Spleen (tissue), 11 donors: ENCODE measurements around the gene ZNF679. TPM values are rescaled to one million over a fixed set of nuclear protein-coding genes. Genes with fewer than 3 reads are reported as not detected.

Source experiments
- DNase-seq: peaks from one replicate; pipeline ENCODE4 v3.0.0-alpha.2; 2020
- H3K27ac ChIP-seq, 8 donors: fragments of 200-600 bp; sonication (generic) in 7 of 8; 1 replicate in 4 of 8; 2 replicates in 4 of 8; pipeline versions ENCODE4 v1.5.0 to v1.8.0; 2016 to 2021; ENCODE audit warnings: inconsistent platforms in 4 of 8, mild to moderate bottlenecking in 4 of 8, moderate library complexity in 1 of 8
- H3K27me3 ChIP-seq, 7 donors: fragments of 200-600 bp; sonication (generic) in 6 of 7; replicated peaks in 1 of 7; 1 replicate in 4 of 7; 2 replicates in 3 of 7; pipeline versions ENCODE4 v1.5.0 to v1.8.0; 2016 to 2021; ENCODE audit warnings: inconsistent platforms in 3 of 7, mild to moderate bottlenecking in 1 of 7
- H3K36me3 ChIP-seq, 6 donors: fragments of 200-600 bp; sonication (generic) in 5 of 6; 1 replicate in 4 of 6; 2 replicates in 2 of 6; pipeline versions ENCODE4 v1.5.0 to v1.8.0; 2016 to 2021; ENCODE audit warnings: inconsistent platforms in 2 of 6
- H3K4me1 ChIP-seq, 6 donors: fragments of 200-600 bp; sonication (generic) in 5 of 6; 1 replicate in 3 of 6; 2 replicates in 3 of 6; pipeline versions ENCODE4 v1.5.0 to v1.8.0; 2016 to 2021; ENCODE audit warnings: inconsistent platforms in 3 of 6
- H3K4me3 ChIP-seq, 8 donors: fragments of 200-600 bp; sonication (generic) in 7 of 8; 1 replicate in 4 of 8; 2 replicates in 4 of 8; pipeline versions ENCODE4 v1.5.0 to v1.8.0; 2016 to 2021; ENCODE audit warnings: inconsistent platforms in 4 of 8, mild to moderate bottlenecking in 4 of 8, moderate library complexity in 2 of 8
- H3K9me3 ChIP-seq, 8 donors: fragments of 200-600 bp; sonication (generic) in 7 of 8; 1 replicate in 4 of 8; 2 replicates in 4 of 8; pipeline versions ENCODE4 v1.5.0 to v1.8.0; 2016 to 2021; ENCODE audit warnings: inconsistent platforms in 4 of 8
- CTCF ChIP-seq, 11 experiments: fragments of 200-600 bp in 7 of 11; fragments of 450-650 bp in 4 of 11; sonication (generic) in 4 of 11; IDR thresholded peaks in 8 of 11; conservative IDR thresholded peaks in 3 of 11; 1 replicate in 7 of 11; 2 replicates in 4 of 11; pipeline versions ENCODE4 v1.4.0 to v1.8.0; 2016 to 2021; ENCODE audit warnings: antibody characterized with exemption in 11 of 11, inconsistent platforms in 4 of 11, mild to moderate bottlenecking in 1 of 11
- POLR2A ChIP-seq, 3 donors: fragments of 450-650 bp; IDR thresholded peaks; one replicate each; pipeline ENCODE4 v1.5.1; 2017; ENCODE audit warnings: antibody characterized with exemption in 3 of 3, mild to moderate bottlenecking in 1 of 3
- POLR2AphosphoS5 ChIP-seq, 3 donors: sonication (generic); formaldehyde crosslinking; IDR thresholded peaks; one replicate each; pipeline ENCODE4 v1.5.1; 2017; ENCODE audit warnings: antibody characterized with exemption in 3 of 3
- WGBS, 5 donors: extraction: QIAGEN DNeasy Blood & Tissue Kit in 3 of 5; methylation state at CpG; one replicate each; pipeline versions ENCODE4 v1.1.5 to v1.1.7; 2013 to 2018; 5-methylcytosine and 5-hydroxymethylcytosine counted together
- intact Hi-C: fragments of 100-400 bp; cut with DNase I; formaldehyde crosslinking; loops from one replicate; pipeline ENCODE4 v1.15.0; 2023; ENCODE audit warnings: low total_unique reads
- polyA plus RNA-seq, 3 donors: library from polyadenylated mRNA; stranded (reverse); fragments of 200-250 nt; gene quantifications; one replicate each; pipeline ENCODE4 v1.2.1, GENCODE V29; 2013
- total RNA-seq, 7 donors: library from RNA; depleted of rRNA in 3 of 7; stranded (reverse); fragments of >200 nt in 3 of 7; fragmentation: NEBNext Ultra II Directional in 4 of 7; extraction: Animal tissue kit (Norgen Biotek cat#: 25700) in 4 of 7; gene quantifications; one replicate each; pipeline versions ENCODE4 v1.1.0 to v1.2.1, GENCODE V29; 2016 to 2021
- donor health status: healthy with polysubstance abuse.
- donor health status: DM: no; HTN: no; CAD: no; lungs with moderate emphysema.
- donor health status: DM: no; HTN: no; CAD: no.
- donor health status: Bipolar disorder and iron deficiency.
- donor health status: healthy.
- donor health status: DM: no; HTN: no; CAD: no.
- donor health status: DM: yes; HTN: yes; CAD: no.

ZNF679 gene
- total and polyA plus RNA-seq, 10 donors = not detected

DNA sequence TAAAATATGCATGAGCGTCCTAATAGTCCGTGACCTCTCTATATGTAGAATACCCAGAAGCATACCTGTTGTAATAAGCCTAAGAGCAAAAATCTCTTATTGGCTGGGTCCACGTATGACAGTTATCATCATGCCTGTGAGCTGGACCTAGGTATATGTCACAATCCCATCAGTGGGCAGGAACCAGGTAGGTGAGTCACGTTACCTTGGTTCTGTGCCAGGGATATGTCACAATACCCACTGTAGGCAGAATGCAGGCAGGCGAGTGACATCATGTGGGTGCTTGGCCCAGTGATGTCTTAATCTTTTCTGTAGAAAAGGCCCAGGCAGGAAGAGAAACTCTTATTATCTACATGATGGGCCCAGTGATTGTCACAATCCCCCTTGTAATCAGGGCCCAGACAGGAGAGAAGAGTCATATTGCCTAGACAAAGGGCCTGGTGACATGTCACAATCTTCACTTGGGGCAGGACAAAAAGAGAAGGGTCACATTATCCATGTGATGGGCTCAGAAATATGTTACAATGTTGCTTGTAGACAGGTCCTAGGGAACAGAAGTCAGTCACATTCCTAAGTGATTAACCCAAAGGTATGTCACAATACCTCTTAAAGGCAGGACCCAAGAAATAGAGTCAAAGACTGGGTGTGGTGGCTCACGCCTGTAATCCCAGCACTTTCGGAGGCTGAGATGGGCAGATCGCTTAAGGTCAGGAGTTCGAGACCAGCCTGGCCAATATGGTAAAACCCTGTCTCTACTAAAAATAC is 72.5 kb downstream of the ZNF679 start:
- no peak overlapping the region for H3K27ac ChIP-seq
- no peak for TF ChIP-seq CTCF (IDR thresholded peaks at IDR 0.05 in 8 of 11, conservative IDR thresholded peaks at IDR 0.05 in 3 of 11)
- TF ChIP-seq POLR2AphosphoS5 (IDR thresholded peaks at IDR 0.05) = no peak
- TF ChIP-seq POLR2A (IDR thresholded peaks at IDR 0.05) = no peak
- intact Hi-C loops = no loop called here
- H3K36me3 ChIP-seq = no peaks in the 10 kb centered on the region
- H3K27me3 ChIP-seq = no peaks in the 10 kb centered on the region
- WGBS, 5 donors = 81 to 93% (median 91%) methylated on average over 9 of the region's 9 CpGs
- H3K9me3 ChIP-seq = peaks cover 0 to 19% (median 0%) of the 10 kb centered on the region in 8 donors
- H3K4me1 ChIP-seq = peaks cover 0 to 7% (median under 1%) of the 10 kb centered on the region in 6 donors
- no peak overlapping the region for H3K4me3 ChIP-seq
- DNase-seq = no peak

DNA sequence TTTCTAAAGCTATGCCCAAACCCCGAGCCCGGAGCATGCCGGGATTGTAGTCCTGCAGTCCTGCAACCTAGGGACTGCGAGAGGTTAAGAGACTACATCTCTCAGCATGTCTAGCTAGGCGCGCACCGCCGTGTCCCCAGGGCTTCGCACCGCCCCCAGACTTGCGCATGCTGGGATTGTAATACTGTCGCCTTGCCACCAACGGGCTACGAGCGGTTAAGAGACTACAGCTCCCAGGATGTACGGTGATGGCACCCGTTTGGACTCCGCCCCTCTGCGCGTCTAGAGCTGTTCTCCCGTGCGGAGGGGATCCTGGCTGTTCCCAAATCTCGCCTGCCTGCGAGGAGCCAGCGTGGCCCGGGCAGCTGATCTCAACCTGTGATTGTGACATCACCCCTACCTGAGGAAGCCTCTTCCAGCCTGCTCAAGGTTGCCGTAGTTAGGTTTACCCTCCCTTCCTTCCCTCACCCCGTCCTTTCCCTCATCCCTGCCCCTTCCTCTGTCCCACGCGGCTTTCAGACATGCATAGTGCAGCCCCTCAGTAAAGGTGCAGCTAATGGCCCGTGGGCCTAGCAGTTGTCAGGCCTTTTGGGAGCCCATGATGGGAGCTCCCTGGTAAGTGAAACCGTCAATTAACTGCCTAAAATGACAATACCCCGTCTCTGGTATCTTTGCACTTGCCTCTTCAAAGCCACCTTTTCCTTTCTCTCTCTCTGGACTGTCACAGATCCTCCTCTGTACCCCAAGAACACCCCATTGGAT is 79.2 kb downstream of the ZNF679 start:
- peak in 9 of 11 experiments; percentile 29 to 76 (median 55) for TF ChIP-seq CTCF (IDR thresholded peaks at IDR 0.05 in 8 of 11, conservative IDR thresholded peaks at IDR 0.05 in 3 of 11)
- TF ChIP-seq POLR2AphosphoS5 (IDR thresholded peaks at IDR 0.05) = peak; percentile 85 to 91 (median 87)
- peak in 1 of 3 donors; percentile 44 for TF ChIP-seq POLR2A (IDR thresholded peaks at IDR 0.05)
- intact Hi-C loops = no loop called here
- Histone ChIP-seq H3K27me3 (no peaks in the 10 kb centered on the region), H3K4me1 (peaks cover 0 to 26% (median 16%) of the 10 kb centered on the region in 6 donors), H3K9me3 (peaks cover 0 to 2% (median 0%) of the 10 kb centered on the region in 8 donors), H3K27ac (peak overlapping the region; percentile 73 to 94 (median 85)), H3K36me3 (no peaks in the 10 kb centered on the region), H3K4me3 (peak overlapping the region; percentile 40 to 77 (median 54))
- peak; percentile 99 for DNase-seq
- WGBS, 5 donors = 2 to 7% (median 3%) methylated on average over 23 to 33 of the region's 33 CpGs

GRCh38 chr7:64308016-64308270 is 79.7 kb downstream of the ZNF679 start:
- intact Hi-C loops = no loop called here
- 60 to 77% (median 68%) methylated on average over 7 of the region's 7 CpGs for WGBS, 5 donors
- DNase-seq = peak; percentile 77
- TF ChIP-seq CTCF (IDR thresholded peaks at IDR 0.05 in 8 of 11, conservative IDR thresholded peaks at IDR 0.05 in 3 of 11) (no peak), POLR2A (IDR thresholded peaks at IDR 0.05) (no peak), POLR2AphosphoS5 (IDR thresholded peaks at IDR 0.05) (no peak)
- Histone ChIP-seq H3K27me3 (no peaks in the 10 kb centered on the region), H3K9me3 (no peaks in the 10 kb centered on the region), H3K36me3 (no peaks in the 10 kb centered on the region), H3K27ac (peak overlapping the region; percentile 73 to 94 (median 85)), H3K4me1 (peaks cover 0 to 26% (median 16%) of the 10 kb centered on the region in 6 donors), H3K4me3 (peak overlapping the region in 6 of 8 donors; percentile 49 to 77 (median 54))

DNA sequence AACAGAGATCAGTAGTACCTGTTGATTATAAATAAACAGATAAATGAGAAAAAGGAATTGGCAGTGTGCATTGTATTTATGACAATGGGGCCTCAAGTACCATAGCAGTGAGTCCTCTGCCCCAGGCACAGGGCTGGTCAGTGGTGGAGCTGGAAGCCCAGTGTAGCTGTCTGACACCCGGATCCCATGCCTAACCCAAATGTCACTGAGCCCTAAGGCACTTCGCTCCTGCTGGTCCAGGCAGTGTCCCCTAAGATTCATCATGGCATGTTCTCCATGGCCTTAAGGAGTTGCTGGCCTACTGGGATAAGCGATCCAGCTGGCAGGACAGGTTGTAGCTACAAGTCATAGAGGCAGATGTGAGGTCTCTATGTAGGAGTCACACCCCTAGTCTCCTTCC is 82.2 kb downstream of the ZNF679 start:
- DNase-seq = no peak
- no peak overlapping the region for H3K27ac ChIP-seq
- intact Hi-C loops = no loop called here
- H3K27me3 ChIP-seq = no peaks in the 10 kb centered on the region
- no peak overlapping the region for H3K4me3 ChIP-seq
- peaks cover 12 to 42% (median 36%) of the 10 kb centered on the region in 6 donors for H3K4me1 ChIP-seq
- WGBS, 5 donors = 65 to 94% (median 78%) methylated on average over 1 to 3 of the region's 3 CpGs
- TF ChIP-seq POLR2AphosphoS5 (IDR thresholded peaks at IDR 0.05) = no peak
- no peak for TF ChIP-seq CTCF (IDR thresholded peaks at IDR 0.05 in 8 of 11, conservative IDR thresholded peaks at IDR 0.05 in 3 of 11)
- no peak for TF ChIP-seq POLR2A (IDR thresholded peaks at IDR 0.05)
- no peaks in the 10 kb centered on the region for H3K9me3 ChIP-seq
- H3K36me3 ChIP-seq = no peaks in the 10 kb centered on the region
